EH (cell line): ENCODE measurements around the gene STRA6.

ENCODE experiments used
- DNase-seq: peaks from one replicate; pipeline ENCODE4 v3.0.0-alpha.2; 2015; ENCODE audit warnings: low read depth

The STRA6 gene

GRCh38 chr15:74207652-74208440 is 5.3 kb upstream of the STRA6 start:
- no peak for DNase-seq

- no peak for DNase-seq
Observed at GRCh38 chr15:74206801-74207281, 4.3 kb upstream of the STRA6 start.

- no peak for DNase-seq
Observed at GRCh38 chr15:74205582-74205947, 3.0 kb upstream of the STRA6 start.

GRCh38 chr15:74203914-74204431 is 1.4 kb upstream of the STRA6 start:
- DNase-seq: peak; percentile 81

- DNase-seq: peak; percentile 48
Observed at GRCh38 chr15:74201710-74202420, 722 bp downstream of the STRA6 start.

GRCh38 chr15:74200871-74201419 is 1.6 kb downstream of the STRA6 start:
- peak; percentile 38 for DNase-seq

GRCh38 chr15:74200412-74200815 is 2.2 kb downstream of the STRA6 start:
- peak; percentile 89 for DNase-seq

- DNase-seq: no peak
Observed at GRCh38 chr15:74199297-74199652, 3.3 kb downstream of the STRA6 start.

- DNase-seq: no peak
Observed at GRCh38 chr15:74197176-74197965, 5.2 kb downstream of the STRA6 start.

GRCh38 chr15:74196175-74196574 is 6.4 kb downstream of the STRA6 start:
- DNase-seq: peak; percentile 98

GRCh38 chr15:74194572-74195559 is 7.7 kb downstream of the STRA6 start:
- DNase-seq: no peak

- DNase-seq: no peak
Observed at GRCh38 chr15:74193905-74194304, 8.7 kb downstream of the STRA6 start.

- DNase-seq: peak; percentile 95
Observed at GRCh38 chr15:74193299-74193718, 9.3 kb downstream of the STRA6 start.

- no peak for DNase-seq
Observed at GRCh38 chr15:74192751-74193150, 9.8 kb downstream of the STRA6 start.

GRCh38 chr15:74191798-74192197 is 10.8 kb downstream of the STRA6 start:
- DNase-seq: peak; percentile 34

GRCh38 chr15:74188216-74188615 is 14.4 kb downstream of the STRA6 start:
- DNase-seq: no peak

- DNase-seq: no peak
Observed at GRCh38 chr15:74185710-74186348, 16.8 kb downstream of the STRA6 start.

GRCh38 chr15:74184582-74185091 is 17.9 kb downstream of the STRA6 start:
- no peak for DNase-seq

GRCh38 chr15:74182131-74182530 is 20.5 kb downstream of the STRA6 start:
- DNase-seq: no peak
